Metanephros (tissue), 1 donor: ENCODE measurements around the gene ABCB11. TPM values are rescaled to one million over a fixed set of nuclear protein-coding genes. Genes with fewer than 3 reads are reported as not detected.

Experiments used
- total RNA-seq: library from RNA; depleted of rRNA; stranded (reverse); fragments of >200 nt; gene quantifications from one replicate; pipeline ENCODE4 v1.2.3, GENCODE V29; 2014

Gene ABCB11
- 0.06 TPM for total RNA-seq

GRCh38 chr2:169031202-169031601 is at the start of gene ABCB11:
ABCB11 (minus strand) TSS chr2:169031324; CDS start chr2:169018125, 13,199 bp downstream.

GRCh38 chr2:169069341-169069740 is 38.2 kb upstream of the ABCB11 start, which contains the start of gene DHRS9:
DHRS9 (plus strand) TSS chr2:169069563; CDS start chr2:169081582, 12,019 bp downstream.

DNA sequence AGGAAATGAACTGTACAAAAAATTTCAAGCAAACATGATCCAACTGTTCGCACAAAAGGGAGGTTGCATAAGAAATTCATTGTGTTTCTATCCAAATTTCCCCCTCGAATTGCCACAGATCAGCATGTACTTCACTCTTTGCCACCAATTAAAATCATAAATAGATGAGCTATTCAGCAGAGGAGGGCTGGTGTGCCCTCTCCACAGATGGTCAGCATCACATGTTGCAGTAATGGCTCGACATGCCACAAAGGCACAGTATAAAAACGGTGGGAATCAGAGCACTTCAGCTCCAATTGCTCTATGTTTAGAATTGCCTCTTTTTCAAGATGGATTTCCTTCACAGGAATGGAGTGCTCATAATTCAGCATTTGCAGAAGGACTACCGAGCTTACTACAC is 130.1 kb downstream of the ABCB11 start, which contains the start of gene G6PC2:
Gene G6PC2, plus strand, starts transcription at position 289 of the 400 bp plus-strand sequence. Its CDS starts 41 bp downstream, at position 330.

DNA sequence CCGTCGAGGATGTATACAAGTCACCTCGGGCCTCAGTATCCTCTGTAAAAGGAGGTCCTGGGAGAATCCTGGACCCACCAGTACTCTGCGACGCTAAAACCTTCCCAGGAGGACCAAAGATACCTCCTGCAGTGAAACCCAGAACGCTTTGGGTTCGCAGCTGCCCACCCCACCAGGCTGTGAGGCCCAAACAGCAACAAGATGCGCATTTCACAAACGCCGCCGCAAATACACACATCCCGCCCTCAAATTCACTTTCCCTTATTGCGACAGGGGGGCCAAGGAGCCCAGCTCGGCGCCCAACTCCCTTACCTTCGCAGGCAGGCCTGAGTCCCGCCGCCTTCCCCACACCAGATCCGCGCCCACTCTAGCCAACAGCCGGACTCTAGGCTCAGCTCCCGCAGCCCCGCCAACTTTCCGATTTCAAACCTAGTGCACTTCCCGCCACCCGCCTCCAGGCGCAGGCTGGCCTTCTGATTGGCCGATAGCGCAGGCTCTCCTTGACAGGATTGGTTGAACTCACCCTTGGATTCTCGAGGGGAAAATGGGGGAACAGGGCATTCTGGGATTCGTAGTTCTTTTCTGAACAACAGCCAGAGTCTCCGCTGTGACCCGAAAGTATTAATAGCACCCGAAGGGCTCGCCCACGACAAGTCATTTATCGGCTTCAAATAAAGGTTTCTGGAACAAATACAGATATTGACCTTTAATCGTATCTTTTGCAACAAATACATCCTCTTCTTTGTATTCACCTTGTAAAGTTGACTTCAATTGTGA is 140.9 kb downstream of the ABCB11 start, which contains the start of gene SPC25:
Gene SPC25, minus strand, starts transcription at position 425 of the 777 bp plus-strand sequence. CDS start 911 bp downstream, outside the sequence.

Other genes starting within 250 kb of the ABCB11 start
- 25.3 TPM for gene NOSTRIN, start 228.7 kb downstream of the ABCB11 start, total RNA-seq
- gene SPC25, start 140.9 kb downstream of the ABCB11 start, total RNA-seq = 4.3 TPM
- gene G6PC2, start 130.0 kb downstream of the ABCB11 start, total RNA-seq = 0.23 TPM
- 1.1 TPM for gene DHRS9, start 38.2 kb upstream of the ABCB11 start, total RNA-seq